HL-60/S4 treated with retinoic acid at 250 ng/mL for 4 days and 3 days (cell line): ENCODE measurements around the gene PPP1R1B.
"Not testable (repeated sequence)": the region's sequence is repeated elsewhere in the genome, so short reads cannot be mapped to it uniquely, and the experiment has no call there.

Experiments
- in situ Hi-C: fragments of 300-500 bp; cut with MboI; formaldehyde crosslinking; loops from 2 replicates; pipeline ENCODE4 v1.7.0; 2022; ENCODE audit warnings: low sequenced_read_pairs

Gene PPP1R1B

DNA sequence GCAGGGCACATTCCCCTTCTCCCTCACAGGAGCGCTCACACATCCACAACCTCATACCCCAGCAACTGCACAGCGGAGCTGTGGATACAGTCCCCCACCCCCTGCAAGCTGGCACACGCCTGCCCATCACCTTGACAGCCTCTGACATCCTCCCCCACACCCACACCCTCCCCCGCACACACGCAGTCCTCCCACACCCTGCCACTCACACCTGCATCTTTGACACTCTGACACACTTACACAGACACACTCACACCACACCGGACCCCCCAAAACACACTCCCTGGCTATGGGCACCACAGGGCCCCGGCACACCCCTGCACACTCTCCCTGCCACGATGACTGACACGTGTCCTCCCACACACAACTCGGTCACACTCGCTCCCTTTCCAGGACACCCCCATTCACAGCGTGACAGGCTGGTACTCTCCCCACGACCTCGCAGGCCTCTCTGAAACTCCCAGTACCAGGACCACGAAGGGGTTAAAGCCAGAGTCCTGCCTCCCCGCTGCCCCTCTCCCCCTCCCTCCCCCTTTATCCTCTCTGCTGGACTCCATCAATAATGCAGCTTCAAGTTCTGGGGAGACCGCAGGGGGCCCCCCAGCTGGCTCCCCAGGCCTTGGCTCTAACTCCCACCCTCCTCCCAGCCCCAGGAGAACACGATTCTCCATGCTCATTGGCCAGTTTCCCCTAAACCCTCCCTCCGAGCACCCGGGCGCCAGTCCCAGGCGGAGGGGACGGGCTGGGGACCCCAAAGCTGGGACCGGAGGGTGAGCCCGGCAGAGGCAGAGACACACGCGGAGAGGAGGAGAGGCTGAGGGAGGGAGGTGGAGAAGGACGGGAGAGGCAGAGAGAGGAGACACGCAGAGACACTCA, at the start of gene PPP1R1B:
PPP1R1B (plus strand) TSS at position 782 of the 876 bp plus-strand sequence. CDS start 441 bp downstream, outside the sequence.
- in situ Hi-C loops = loop anchor here (10.0 kb wide), 1 partner anchor 58 kb away; the partner anchor contains the start of gene PGAP3

DNA sequence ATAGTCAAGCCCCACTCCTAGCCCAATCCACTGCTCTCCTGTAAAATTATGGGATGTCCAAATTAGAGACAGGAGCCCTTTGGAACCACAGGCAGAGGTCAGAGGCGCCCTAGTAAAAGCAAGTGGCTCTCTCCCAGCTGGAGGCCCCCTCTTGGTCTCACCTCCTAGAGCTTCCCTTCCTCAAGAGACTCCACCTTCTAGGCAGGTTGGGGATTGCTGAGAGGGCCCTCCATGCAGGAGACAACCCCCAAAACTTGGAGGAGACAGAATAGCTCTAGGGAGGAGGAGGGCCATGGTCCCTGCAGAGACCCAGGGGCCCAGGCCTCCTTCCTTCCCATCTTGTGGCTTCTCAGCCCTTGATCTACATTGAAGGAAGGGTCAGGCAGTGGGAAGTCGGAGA, 48.5 kb upstream of the PPP1R1B start:
- in situ Hi-C loops = no loop called here

DNA sequence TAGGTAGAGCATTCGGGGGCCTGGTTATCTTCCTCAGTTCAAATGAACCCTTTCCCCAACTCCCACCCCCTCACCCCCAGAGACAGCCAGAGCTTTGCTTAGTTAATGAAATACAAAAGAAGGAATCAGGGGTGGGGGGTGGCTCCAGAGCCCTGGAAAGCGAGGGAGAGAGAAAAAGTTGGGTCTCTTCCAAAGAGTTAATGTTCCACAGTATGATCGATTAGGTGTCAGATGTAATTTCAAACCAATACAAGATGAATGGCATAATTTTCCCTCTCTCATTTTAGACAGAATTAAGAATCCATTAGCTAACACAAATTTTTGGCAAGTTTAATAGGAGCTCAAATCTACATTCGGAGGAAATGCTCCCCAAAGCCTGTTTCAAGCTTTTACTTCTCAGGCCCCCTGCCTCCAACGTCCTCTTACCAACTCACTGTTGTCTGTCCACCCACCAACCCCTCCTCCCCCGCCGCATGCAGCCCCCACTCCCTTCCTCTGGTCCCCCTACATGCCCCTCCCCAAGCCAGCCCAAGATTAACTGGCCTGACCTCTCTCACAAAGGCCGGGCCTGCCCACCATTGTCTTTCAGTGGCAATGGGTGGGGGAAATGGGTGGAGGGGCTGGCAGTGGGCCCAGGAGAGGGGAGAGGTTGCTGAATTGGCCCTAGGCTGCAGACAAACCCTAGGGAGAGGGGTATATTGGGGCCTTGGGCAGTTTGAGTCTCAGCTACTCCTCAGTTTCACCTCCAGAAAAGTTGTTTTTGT, 47.3 kb upstream of the PPP1R1B start:
- in situ Hi-C loops = no loop called here

DNA sequence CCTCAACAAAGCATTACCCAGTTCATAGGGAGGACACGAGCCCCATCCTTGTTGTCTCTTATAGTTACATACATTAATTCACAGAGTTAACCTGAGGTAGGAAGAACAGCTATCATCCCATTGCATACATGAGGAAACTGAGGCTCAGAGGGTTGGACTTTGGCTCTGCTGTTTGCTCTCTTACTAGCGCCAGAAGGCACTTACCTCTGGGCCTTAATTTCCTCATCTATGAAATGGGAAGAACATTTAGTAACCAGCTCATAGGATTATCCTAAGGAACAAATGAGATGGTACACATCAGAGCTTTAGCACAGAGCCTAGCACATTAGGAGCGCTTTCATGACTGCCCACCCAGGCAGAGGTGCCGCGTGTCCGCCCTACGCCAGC, 46.7 kb upstream of the PPP1R1B start:
- in situ Hi-C loops = no loop called here

DNA sequence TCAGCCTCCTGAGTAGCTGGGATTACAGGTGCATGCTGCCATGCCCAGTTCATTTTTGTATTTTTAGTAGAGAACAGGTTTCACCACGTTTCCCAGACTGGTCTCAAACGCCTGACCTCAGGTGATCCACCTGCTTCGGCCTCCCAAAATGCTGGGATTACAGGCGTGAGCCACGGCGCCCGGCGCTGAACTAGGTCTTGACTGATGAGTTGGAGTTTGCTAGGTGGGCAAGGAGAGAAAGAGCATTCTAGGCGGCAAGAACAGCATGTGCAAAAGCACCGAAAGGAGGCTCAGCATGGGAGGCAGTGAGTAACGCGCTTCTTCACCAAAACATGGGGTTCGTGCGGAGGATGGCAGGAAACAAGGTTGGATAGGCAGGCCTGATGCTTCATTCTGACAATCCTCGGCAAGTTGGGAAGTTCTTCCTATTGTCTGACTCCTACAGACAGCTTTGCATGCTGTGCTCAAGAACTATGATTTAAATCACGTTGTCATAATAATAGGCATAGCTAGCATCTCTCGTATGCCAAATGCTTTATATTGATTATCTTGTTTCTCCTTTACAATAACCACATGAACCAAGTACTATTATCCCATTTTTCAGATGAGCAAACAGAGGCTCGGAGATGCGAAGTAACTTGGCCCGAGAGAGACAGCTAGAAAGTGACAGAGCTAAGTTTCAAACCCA, 45.5 kb upstream of the PPP1R1B start:
- in situ Hi-C loops = no loop called here

DNA sequence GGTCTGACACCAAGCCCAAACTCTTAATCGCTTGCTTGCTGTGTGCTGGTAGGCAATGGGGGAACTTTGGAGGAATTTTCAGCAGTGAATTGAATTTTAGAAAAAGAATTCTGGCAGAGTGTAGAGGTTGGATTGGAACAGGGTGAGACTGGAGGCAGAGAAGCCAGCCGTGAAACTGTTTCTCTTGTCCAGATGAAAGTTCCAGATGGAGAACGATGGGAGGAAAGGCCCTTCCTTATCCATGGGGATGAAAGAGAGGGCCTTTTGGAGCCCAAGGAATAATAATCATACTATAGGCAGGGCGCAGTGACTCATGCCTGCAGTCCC, 45.0 kb upstream of the PPP1R1B start:
- in situ Hi-C loops = no loop called here

DNA sequence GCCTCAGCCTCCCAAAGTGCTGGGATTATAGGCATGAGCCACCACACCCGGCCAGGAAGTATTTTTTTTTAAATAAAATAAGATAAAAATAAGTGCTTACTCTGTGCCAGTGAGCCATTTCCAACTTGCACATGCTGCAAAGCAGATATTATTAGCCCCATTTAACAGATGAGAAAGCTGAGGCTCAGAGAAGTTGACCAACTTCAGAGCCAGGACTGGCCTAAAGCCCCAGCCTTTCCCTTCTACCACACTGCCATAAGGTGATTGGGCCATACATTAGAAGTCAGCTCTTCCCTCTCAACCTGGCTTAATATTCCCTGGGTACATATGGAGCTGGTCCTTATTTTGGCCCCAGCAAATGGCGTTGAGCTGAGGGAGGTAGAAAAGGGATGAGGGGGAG, 44.1 kb upstream of the PPP1R1B start:
- in situ Hi-C loops = no loop called here

DNA sequence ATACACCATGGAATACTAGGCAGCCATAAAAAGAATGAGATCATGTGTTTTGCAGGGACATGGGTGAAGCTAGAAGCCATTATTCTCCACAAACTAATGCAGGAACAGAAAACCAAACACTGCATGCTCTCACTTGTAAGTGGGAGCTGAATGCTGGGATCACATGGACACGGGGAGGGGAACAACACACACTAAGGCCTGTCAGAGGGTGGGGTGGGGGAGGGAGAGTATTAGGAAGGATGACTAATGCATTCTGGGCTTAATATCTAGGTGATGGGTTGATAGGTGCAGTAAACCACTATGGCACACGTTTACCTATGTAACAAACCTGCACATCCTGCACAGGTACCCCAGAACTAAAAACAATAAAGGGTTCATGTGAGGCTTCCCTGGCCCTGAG, 36.6 kb upstream of the PPP1R1B start:
- in situ Hi-C loops = not testable (repeated sequence)

DNA sequence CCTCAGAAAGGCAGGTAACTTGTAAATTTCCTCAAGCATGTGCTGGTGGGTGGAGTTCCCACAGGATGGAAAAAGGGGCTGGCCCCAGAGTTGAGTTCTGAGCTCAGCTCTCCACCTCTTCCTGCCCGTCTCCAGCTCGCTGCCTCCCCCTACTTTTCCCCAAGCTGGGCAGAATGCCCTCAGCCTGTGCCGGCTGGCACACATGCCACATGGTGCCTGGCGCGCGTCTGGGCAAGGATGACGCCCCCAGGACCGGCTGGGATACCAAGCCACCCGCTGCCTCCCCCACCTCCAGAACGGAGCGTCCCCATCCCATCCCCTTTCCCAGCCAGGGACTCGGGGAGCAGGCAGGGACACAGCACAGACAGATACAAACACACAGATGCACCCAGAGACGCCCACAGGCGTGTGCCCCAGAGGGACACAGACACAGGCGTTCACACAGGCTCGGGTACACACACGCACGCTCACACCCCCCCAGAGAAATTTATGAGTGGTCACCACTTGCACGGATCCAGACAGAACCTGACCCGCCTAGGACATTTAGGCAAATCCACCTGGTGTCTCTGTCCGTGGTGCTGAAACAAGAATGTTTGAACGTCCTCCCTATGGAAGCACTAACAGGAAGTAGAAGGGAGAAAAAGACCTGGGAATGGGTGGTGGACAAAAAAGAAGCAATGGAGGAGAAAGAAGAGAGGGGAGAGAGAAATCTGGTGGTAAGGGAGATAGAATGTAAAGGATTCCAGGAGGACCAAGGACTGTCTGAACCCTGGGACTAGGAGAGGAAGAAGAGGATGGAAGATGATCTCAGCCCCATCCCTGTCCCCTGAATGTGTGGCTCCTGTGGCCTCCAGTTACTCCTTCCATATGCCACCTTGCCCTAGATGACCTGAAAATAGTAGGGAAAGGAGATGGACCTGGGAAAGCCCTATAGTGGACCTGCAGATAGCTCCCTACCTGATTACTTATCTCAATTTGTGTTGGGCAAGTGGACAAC, 34.5 kb upstream of the PPP1R1B start:
- in situ Hi-C loops = no loop called here

DNA sequence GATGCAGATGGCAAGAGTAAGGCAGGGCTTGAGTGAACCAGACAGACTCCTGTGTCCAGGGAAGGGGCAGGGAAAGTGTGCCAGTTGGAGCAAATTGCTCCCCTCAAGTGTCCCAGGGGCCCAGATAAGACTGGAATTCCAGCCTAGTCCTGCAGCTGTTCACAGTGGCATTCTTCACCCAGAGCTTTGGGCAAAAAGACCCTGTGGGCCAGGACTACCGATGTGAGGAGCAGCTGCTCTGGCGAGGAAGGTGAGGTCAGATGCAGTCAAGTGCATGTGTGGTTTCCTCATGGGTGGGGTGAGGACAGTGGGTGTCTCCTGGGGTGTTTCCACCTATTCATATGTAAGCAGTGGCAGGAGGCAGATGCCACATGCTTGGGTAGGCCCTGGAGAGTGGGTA, 33.4 kb upstream of the PPP1R1B start:
- in situ Hi-C loops = no loop called here

DNA sequence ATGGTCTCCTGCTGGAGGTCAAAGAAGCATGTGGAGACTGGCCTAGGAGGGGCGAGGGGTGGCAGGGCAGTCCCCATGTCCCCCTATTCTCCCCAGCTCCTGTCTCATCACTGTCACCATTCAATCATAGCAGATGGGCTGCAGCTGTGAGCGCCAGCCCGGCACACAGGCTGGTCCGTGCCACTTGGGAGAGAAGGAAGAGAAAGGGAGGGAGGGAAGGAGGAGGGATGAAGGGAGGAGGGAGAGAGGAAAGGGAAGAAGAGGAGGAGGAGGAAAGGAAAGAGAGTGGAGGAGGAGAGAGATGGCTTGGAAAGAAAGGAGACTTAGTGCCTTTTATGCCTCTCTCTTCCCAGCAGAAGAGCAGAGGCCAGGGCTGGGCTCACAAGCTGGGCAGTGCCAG, 31.5 kb upstream of the PPP1R1B start:
- in situ Hi-C loops = no loop called here

DNA sequence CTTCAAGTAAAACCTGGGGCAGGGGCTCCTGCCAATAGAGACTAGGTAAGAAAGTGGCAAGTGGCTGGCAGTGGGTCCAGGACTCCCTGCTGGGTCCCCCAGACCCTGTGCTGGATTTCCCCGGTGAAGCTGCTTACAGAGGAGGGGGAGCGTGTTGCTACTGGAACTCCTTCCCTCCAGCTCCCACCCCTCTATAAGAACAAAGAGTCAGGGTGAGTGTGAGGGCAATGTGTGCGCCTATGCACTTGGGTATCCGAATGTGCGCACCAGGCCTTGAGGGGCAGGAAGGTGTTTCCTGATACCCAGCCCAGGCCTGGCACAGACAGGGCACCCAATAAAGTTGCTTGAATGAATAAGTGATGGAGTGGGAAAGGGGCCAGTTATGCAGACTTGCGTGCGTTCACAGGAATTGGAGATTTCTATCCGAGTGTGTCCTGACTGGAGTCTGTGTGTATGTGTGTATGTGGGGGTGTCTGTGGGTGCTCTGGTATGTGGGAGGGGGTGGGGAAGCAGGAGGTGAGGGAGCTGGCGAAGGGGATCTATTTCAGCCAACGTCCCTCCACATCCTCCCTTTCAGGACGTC, 30.7 kb upstream of the PPP1R1B start:
- in situ Hi-C loops = no loop called here

DNA sequence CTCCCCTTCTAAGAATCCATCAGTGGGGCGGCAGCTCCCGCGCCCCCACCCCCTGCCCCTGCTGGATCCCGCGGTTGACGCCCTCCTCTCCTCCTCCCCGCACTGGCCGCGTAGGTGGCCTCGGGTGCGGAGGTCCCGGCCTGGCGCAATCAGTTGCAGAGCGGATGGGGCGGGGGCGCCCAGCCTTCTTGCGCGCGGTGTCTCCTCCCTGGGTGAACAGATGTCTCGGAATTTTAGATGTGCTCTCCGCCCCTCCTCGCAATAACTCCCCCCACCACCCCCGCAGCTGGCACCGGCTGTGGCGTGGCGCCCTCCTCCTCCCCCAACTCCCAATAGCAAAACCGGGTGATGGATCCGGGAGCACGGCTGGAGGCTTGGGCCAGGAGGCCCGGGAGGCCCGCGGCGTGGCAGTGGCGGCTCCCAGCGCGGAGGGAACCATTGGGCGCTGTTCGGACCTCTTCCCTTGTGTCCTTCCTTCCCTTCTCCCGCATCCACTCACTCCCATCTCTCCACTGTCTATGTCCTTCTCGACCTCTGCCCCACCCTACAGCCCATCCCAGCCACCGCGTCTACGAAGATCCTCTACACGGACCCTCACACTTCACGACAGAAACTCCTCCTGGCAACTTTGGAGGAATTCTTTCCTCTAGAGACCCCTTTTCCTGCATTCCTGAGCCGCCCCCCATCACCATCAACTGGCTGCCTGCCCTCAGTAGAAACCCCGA, 30.0 kb upstream of the PPP1R1B start:
- in situ Hi-C loops = no loop called here

DNA sequence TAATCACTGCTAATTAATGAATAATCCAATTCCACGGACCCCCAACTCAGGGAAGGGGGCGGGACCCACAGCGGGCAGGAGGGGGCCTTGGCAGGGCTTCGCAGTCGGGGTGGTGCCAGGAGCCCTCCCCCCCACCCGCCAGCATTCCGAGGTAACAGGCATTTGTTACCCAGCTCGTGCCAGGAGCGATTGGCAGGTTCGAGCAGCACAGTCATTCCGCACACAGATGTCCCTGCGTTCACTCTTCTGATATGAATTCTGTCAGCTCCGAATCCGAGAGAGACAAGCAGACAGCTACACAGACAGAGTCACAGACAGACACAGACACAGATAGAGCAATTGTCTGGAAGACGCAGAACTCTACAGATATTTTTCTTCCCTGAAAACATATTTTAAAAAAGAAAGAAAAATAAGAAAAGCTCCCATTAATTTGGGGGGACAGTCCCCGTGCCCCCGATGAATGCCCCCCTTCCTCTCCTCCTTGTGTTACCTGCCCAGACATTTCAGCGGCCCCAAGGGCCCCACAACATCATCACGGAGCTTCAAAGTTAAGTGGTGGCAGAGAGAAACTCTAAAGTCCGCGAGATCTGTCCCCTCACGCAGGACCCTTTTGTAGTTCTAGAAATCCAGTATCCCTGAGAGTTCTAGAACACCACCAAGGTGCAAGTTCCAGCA, 29.2 kb upstream of the PPP1R1B start:
- in situ Hi-C loops = no loop called here

DNA sequence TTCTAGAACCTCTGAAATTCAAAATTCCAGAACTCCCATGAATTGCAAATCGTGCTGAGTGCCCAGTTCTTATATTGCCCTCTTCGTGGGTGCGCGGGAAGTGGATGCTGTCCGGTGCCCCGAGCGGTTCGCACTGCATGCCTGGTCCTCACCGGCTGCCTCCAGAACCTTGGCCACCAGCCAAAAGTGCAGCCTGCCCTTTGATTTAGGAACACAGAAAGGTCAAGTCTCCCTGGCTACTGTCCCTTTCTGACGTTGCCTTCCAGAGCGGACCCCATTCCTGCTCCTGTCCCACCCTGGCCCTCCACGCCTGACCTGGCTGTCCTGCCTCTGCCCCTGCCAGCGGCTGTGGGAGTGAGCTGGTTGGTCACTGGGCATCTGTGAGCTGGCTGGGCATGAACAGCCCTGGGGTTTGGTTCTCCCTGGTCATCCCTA, 28.7 kb upstream of the PPP1R1B start:
- in situ Hi-C loops = no loop called here

DNA sequence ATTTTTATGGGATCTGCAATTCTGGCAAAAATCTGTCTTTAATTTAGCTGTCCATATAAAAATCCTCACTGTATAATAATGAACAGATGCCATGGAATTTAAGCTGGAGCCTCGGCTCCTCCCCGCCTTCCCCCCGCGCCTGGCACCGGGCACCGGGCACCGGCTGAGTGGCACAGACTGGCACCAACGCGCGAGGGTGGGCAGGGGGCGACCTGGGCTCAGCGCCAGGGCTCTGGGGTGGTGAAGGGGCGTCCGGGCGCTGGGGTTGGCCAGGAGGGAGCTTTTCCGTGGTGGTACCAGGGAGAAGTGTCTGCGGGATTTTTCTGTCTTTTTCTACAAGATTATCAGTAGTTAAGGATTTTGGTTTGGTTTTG, 28.1 kb upstream of the PPP1R1B start:
- in situ Hi-C loops = no loop called here

DNA sequence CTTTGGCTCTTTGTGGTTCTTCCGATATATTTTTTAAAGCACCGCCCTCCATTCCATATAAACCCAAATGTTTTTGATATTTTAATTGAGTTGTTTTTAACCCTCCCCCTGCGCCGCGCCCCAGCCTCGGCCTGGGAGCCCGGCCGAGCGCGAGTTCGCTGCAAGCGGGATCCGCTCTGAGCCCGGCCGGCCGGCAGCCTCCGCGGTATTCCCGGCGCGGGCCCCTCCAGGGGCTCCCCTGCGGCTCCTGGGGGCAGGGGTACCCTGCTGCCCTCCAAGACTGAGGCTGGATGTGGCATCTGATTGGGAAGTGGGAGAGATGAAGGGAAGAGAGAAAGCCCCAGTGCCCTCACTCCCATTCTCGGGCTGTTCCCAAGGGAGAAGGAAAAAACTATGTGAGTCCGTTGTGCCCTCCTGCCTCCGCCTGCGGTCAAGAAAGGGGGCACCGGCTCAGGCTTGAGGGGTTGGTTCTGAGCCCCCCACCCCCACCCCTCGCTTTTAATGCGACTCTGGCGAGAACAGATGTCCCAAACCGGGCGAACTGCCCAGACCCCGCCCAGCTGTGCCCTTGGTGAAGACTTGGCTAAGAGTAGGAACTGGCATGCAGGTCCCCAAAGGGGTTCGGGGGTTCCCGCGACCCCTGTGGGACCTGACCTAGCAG, 27.6 kb upstream of the PPP1R1B start:
- in situ Hi-C loops = no loop called here

DNA sequence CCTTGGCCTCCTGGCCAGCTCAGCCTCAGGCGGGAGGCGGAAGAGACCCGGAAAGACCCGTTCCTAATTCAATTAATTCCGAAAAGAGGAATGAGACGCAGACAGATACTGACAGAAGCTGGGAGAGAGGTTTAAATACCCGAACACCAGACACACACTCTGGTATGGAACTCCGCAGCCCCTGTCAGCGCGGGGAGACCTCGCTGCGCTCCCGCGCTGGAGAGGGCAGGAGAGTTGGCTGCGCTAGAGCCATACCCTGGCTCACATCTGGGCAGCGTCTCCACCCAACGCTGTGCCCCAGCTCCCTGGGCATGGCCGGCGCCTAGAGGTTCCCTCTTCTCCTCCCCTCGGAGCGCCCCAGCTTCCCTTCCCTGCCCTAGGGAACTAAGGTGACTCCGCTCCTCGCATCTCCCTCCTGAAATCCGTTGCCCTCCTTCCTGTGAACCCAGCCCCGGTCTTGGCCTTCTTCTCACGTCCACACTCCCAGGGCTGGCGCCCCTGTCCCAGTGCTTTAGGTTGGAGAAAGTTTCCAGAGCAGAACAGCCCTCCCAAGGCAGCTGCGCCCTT, 27.0 kb upstream of the PPP1R1B start:
- in situ Hi-C loops = no loop called here
